Mammary epithelial cell (primary cell): Measurements from ENCODE around the gene AGFG1.

Experiments used
- CTCF ChIP-seq, 2 donors: IDR thresholded peaks in 1 of 2; conservative IDR thresholded peaks in 1 of 2; 2 replicates each; pipeline ENCODE4 v1.5.1; 2011 to 2012; ENCODE audit warnings: inconsistent platforms in 2 of 2, low read length in 2 of 2, mild to moderate bottlenecking in 2 of 2, control low read depth in 1 of 2, low read depth in 1 of 2; ENCODE audit not compliant: insufficient read depth in 1 of 2; ENCODE audit errors: extremely low read depth in 1 of 2
- EZH2 ChIP-seq: IDR thresholded peaks from 2 replicates; pipeline ENCODE4 v1.6.1; 2012; ENCODE audit warnings: low read length, inconsistent platforms, borderline replicate concordance

- no peak for TF ChIP-seq CTCF (conservative IDR thresholded peaks at IDR 0.05 in 1 of 2, IDR thresholded peaks at IDR 0.05 in 1 of 2; ENCODE audit: extremely low read depth in 1 of 2, insufficient read depth in 1 of 2, low read depth in 1 of 2, low read length in 2 of 2)
- TF ChIP-seq EZH2: no peak
These were observed 7.1 kb upstream of the AGFG1 start for GRCh38 chr2:227464851-227465250.
